AG04450 (cell line): Measurements from ENCODE around the gene PCYT2. TPM values are rescaled to one million over a fixed set of nuclear protein-coding genes. Genes with fewer than 3 reads are reported as not detected.

Experiments used
- CTCF ChIA-PET: fragments of 300-600, 350-600 bp; formaldehyde crosslinking; extraction: SDS; loops from one replicate; lab custom pipeline; 2022; ENCODE audit warnings: antibody characterized with exemption, inconsistent platforms; lab: Charles Lee
- POLR2A ChIA-PET: fragments of 350-600 bp; formaldehyde crosslinking; extraction: SDS; loops from one replicate; lab custom pipeline; 2021; ENCODE audit warnings: antibody characterized with exemption, inconsistent platforms; lab: Yijun Ruan, JAX
- DNase-seq: peaks from one replicate; pipeline ENCODE4 v3.0.0-alpha.2; 2011; ENCODE audit warnings: low read depth, low spot score
- H3K27ac ChIP-seq: one replicate; pipeline ENCODE4 v1.5.1; 2012; ENCODE audit warnings: low read depth, low read length, control low read depth
- H3K27me3 ChIP-seq: one replicate; pipeline ENCODE4 v1.6.0; 2012; ENCODE audit warnings: low read length; ENCODE audit not compliant: control insufficient read depth, insufficient read depth
- H3K4me3 ChIP-seq: 2 replicates; pipeline ENCODE4 v1.5.1; 2011; ENCODE audit warnings: mild to moderate bottlenecking, low read depth, low read length, control low read depth
- H3K9me3 ChIP-seq: 2 replicates; pipeline ENCODE4 v1.5.1; 2012; ENCODE audit warnings: low read length; ENCODE audit not compliant: control insufficient read depth, insufficient read depth
- polyA plus RNA-seq: library from polyadenylated mRNA; depleted of rRNA; stranded (reverse); fragments of >200 nt; gene quantifications from 2 replicates; pipeline ENCODE4 v1.2.3, GENCODE V29; 2011
- TF ChIP-seq, protein P1 (sequence below): IDR thresholded peaks from 2 replicates; pipeline ENCODE4 v1.5.1; 2011; ENCODE audit warnings: low read depth, low read length, control low read depth, inconsistent platforms

PCYT2 gene
- polyA plus RNA-seq, 1 experiment, result 25.2 TPM

DNA sequence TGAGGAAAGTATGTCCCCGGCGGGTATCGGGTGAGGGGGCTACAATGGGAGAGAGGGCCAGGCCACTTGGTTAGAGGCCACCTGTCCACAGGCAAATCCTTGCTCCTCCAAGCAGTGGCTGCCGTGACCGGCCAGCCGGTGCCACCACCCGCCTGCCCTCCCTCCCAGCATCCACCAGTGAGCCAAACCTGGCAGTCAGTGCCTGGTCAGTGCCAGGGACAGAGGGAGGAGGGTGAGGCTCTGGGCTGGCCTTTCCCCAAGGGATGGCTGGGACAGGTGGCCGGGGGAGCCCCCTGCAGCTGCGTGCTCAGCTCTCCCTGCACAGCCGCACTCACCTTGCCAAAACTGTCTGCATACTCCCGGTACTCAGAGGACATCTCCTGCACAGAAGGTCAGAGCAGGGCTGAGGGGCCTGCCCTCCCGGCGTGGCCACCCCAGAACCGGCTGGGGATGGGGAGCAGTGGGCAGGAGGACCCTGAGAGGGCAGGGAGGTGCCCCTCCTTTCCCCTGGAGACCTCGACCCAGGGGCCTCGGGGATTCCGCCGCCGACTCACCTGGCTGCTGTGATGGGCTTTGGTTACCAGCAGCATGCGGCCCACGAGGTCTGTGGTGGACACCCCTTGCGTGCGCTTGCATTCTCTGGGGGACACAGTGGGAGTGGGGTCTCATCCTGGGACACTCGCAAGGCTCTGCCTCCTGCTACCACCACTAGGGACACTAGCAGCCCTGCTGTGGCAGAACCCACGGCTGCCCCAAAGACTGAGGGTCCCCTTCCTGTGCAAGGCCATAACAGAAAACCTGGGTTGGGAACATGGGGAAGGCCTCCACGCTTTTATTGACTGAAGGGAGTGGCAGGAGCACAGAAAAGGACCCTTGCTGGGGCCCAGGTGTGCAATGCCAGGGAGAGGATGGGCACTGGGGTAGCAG, 3.7 kb downstream of the PCYT2 start:
- POLR2A ChIA-PET, result no interaction called here
- CTCF ChIA-PET, result no interaction called here

DNA sequence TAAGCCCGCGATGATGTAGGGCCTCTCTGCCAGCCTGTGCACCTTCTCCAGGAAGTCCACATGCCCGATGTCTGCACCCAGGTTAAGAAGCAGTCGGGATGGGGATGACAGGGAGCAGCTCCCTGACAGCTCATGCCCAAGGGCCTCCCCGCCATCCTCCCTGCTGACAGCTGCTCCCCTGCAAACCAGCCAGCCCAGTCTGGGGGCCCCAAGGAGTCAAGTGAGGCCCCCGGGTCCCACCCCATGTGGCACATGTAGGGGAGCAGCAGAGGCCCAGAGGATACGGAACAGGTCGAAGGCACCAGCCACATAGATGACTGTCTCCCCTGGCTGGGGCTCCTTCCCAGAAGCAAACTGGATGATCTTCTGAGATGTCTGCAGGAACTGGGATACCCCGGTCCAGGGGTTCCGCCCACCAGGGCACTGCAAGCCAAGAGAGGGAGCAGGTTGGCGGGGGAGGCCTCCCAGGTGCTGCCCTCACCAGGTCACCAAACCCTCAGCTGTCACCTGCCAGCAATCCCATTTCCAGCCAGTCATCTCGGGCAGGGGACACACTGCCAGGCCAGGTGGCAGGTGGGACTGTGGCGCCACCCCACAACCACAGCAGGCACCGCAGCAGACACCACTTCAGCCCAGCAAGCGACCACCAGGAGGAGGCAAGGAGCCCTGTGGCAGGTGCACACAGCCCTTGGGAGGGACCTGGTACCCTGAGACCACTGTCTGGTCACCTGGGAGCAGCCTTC, 4.6 kb downstream of the PCYT2 start:
- TF ChIP-seq, protein P1, sequence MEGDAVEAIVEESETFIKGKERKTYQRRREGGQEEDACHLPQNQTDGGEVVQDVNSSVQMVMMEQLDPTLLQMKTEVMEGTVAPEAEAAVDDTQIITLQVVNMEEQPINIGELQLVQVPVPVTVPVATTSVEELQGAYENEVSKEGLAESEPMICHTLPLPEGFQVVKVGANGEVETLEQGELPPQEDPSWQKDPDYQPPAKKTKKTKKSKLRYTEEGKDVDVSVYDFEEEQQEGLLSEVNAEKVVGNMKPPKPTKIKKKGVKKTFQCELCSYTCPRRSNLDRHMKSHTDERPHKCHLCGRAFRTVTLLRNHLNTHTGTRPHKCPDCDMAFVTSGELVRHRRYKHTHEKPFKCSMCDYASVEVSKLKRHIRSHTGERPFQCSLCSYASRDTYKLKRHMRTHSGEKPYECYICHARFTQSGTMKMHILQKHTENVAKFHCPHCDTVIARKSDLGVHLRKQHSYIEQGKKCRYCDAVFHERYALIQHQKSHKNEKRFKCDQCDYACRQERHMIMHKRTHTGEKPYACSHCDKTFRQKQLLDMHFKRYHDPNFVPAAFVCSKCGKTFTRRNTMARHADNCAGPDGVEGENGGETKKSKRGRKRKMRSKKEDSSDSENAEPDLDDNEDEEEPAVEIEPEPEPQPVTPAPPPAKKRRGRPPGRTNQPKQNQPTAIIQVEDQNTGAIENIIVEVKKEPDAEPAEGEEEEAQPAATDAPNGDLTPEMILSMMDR, result no peak
- ChIA-PET POLR2A (no interaction called here), CTCF (no interaction called here)
- no peak overlapping the region for H3K27ac ChIP-seq
- no peaks in the 10 kb centered on the region for H3K27me3 ChIP-seq
- peaks cover 2% of the 10 kb centered on the region; the same call in 1 of the 2 replicates for H3K9me3 ChIP-seq
- no peak for DNase-seq
- no peak overlapping the region for H3K4me3 ChIP-seq

More for the DNA sequence above, 3.7 kb downstream of the PCYT2 start:
- no peak overlapping the region for H3K27ac ChIP-seq
- H3K27me3 ChIP-seq, result no peaks in the 10 kb centered on the region
- H3K4me3 ChIP-seq, result no peak overlapping the region
- DNase-seq, result no peak
- H3K9me3 ChIP-seq, result peaks cover 4% of the 10 kb centered on the region; the same call in 1 of the 2 replicates
- TF ChIP-seq, protein P1, result 0 out of 2 replicates have a peak, but pooled peaks have one; percentile 7

DNA sequence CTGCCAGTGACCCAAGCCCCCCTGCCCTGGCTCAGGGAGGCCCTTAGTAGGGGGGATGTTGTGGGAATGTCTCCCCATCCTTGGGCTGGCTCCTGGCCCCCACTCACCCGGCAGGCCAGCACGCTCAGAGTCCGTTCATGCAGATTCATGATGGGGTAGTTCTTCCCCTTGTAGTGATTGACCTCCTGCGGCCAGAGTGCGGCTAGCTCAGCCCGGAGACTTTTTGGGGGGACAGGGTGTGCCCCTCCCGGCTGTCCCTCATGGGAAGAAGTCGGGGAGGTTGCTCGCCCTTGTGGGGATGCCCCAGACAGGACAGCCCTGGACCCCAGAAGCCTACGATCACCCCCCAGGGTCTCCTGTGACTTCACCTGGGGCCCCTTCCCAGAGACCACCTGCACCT, 5.2 kb downstream of the PCYT2 start:
- TF ChIP-seq, protein P1, result no peak
- ChIA-PET POLR2A (no interaction called here), CTCF (no interaction called here)
- no peak overlapping the region for H3K4me3 ChIP-seq
- no peaks in the 10 kb centered on the region for H3K27me3 ChIP-seq
- H3K9me3 ChIP-seq, result no peaks in the 10 kb centered on the region; the same call in 1 of the 2 replicates
- DNase-seq, result no peak
- no peak overlapping the region for H3K27ac ChIP-seq

DNA sequence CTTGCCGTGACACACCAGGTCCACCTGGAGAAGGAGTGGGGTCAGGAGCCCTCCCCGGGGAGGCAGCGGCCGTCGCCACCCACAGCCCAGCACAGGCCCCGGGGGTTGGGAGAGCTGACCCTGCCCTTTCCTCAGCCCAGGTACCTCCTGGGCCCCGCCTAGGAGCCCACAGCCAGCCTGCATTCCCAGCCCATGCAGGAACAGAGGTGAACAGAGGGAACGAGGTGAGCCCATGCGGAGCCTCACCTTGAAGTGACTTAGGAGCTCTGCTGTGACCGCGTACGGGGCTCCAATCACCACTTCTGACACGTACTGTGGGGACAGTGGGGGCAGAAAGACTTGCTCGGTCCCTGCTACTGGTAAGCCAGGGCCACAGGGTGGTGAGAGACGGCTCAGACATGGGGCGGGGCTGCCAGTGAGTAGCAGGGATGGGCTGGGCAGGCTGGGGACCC, 5.7 kb downstream of the PCYT2 start:
- no peak overlapping the region for H3K27ac ChIP-seq
- no peak overlapping the region for H3K4me3 ChIP-seq
- DNase-seq, result no peak
- TF ChIP-seq, protein P1, result no peak
- CTCF ChIA-PET, result no interaction called here
- no peaks in the 10 kb centered on the region for H3K27me3 ChIP-seq
- no peaks in the 10 kb centered on the region; the same call in 1 of the 2 replicates for H3K9me3 ChIP-seq
- POLR2A ChIA-PET, result no interaction called here
